ENCODE measurements around the gene POLR1A.

- TF ChIP-seq, protein P1, sequence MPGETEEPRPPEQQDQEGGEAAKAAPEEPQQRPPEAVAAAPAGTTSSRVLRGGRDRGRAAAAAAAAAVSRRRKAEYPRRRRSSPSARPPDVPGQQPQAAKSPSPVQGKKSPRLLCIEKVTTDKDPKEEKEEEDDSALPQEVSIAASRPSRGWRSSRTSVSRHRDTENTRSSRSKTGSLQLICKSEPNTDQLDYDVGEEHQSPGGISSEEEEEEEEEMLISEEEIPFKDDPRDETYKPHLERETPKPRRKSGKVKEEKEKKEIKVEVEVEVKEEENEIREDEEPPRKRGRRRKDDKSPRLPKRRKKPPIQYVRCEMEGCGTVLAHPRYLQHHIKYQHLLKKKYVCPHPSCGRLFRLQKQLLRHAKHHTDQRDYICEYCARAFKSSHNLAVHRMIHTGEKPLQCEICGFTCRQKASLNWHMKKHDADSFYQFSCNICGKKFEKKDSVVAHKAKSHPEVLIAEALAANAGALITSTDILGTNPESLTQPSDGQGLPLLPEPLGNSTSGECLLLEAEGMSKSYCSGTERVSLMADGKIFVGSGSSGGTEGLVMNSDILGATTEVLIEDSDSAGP (CRISPR knock-in tag; IDR thresholded peaks at IDR 0.05; ENCODE audit: borderline replicate concordance) = no peak
- TF ChIP-seq ZNF552 (CRISPR knock-in tag; IDR thresholded peaks at IDR 0.05; ENCODE audit: borderline replicate concordance) (no peak), ZBTB44 (CRISPR knock-in tag; IDR thresholded peaks at IDR 0.05) (no peak), ESRRA (CRISPR knock-in tag; IDR thresholded peaks at IDR 0.05; ENCODE audit: low read depth) (no peak), ZZZ3 (CRISPR knock-in tag; IDR thresholded peaks at IDR 0.05; ENCODE audit: borderline replicate concordance) (no peak), CTCF (CRISPR knock-in tag; IDR thresholded peaks at IDR 0.05) (no peak), ZNF687 (CRISPR knock-in tag; IDR thresholded peaks at IDR 0.05) (no peak), NR2F2 (IDR thresholded peaks at IDR 0.05; ENCODE audit: borderline replicate concordance, low read depth) (no peak), SP1 (IDR thresholded peaks at IDR 0.05) (no peak), SP1 (CRISPR knock-in tag; IDR thresholded peaks at IDR 0.05) (no peak), REST (IDR thresholded peaks at IDR 0.05; ENCODE audit: borderline replicate concordance in 1 of 2, low read depth in 1 of 2, low read length in 2 of 2) (no peak), DNMT1 (CRISPR knock-in tag; IDR thresholded peaks at IDR 0.05) (no peak), ZSCAN29 (CRISPR knock-in tag; conservative IDR thresholded peaks at IDR 0.05) (no peak)
Measured at GRCh38 chr2:86102157-86102556, 3.5 kb downstream of the POLR1A start.
